Erythroblast (primary cell): ENCODE results near the gene RGS19.

Source experiments
- GATA1 ChIP-seq: IDR thresholded peaks from 2 replicates; pipeline ENCODE4 v1.6.1; 2011; ENCODE audit warnings: low read depth, mild to moderate bottlenecking, control low read depth, low read length, moderate library complexity
- POLR2A ChIP-seq: IDR thresholded peaks from 2 replicates; pipeline ENCODE4 v1.6.1; 2011; ENCODE audit warnings: mild to moderate bottlenecking, low read length

DNA sequence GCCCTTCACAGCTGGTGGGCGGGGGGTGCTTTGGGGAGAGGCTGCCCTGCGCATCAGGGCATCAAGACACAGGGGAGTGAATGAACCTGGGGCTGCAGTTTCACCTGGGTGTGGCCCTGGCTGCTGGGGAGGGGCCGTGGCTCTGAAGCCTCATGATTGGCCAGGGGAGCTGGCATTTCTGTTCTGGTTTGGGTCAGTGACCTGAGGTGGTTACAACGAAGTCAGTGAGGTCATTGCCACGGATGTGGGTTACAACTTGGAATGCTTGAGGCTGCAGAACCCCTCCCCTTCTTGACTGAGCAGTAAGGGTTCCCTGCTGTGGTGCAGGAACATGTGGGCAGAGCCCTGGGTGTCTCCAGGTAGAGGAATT is 13.4 kb downstream of the RGS19 start:
- TF ChIP-seq POLR2A (no peak), GATA1 (no peak)
